ENCODE measurements around the gene TMEM196. TPM values are rescaled to one million over a fixed set of nuclear protein-coding genes. Genes with fewer than 3 reads are reported as not detected.
"Not testable (repeated sequence)": the region's sequence is repeated elsewhere in the genome, so short reads cannot be mapped to it uniquely, and the experiment has no call there.

Gene TMEM196
- total RNA-seq, 1 donor from 2014 or later = not detected

GRCh38 chr7:19700936-19701335, 72.5 kb downstream of the TMEM196 start:
- no peak for TF ChIP-seq CTCF (IDR thresholded peaks at IDR 0.05)
- no peak for DNase-seq (ENCODE audit: extremely low spot score, unreplicated experiment)
- Mint-ChIP-seq H3K4me1 (ENCODE audit: unreplicated experiment) (peaks cover 5% of the 10 kb centered on the region), H3K36me3 (ENCODE audit: unreplicated experiment) (peaks cover 44% of the 10 kb centered on the region), H3K4me3 (ENCODE audit: unreplicated experiment) (no peak overlapping the region), H3K27ac (ENCODE audit: unreplicated experiment) (no peak overlapping the region), H3K9me3 (ENCODE audit: unreplicated experiment) (peaks cover 12% of the 10 kb centered on the region), H3K27me3 (ENCODE audit: unreplicated experiment) (no peaks in the 10 kb centered on the region)

GRCh38 chr7:19698331-19698730, 75.1 kb downstream of the TMEM196 start:
- DNase-seq (ENCODE audit: extremely low spot score, unreplicated experiment) = no peak
- no peak for TF ChIP-seq CTCF (IDR thresholded peaks at IDR 0.05)
- Mint-ChIP-seq H3K36me3 (ENCODE audit: unreplicated experiment) (peaks cover 41% of the 10 kb centered on the region), H3K27me3 (ENCODE audit: unreplicated experiment) (no peaks in the 10 kb centered on the region), H3K4me1 (ENCODE audit: unreplicated experiment) (no peaks in the 10 kb centered on the region), H3K9me3 (ENCODE audit: unreplicated experiment) (peaks cover 12% of the 10 kb centered on the region), H3K4me3 (ENCODE audit: unreplicated experiment) (no peak overlapping the region), H3K27ac (ENCODE audit: unreplicated experiment) (no peak overlapping the region)

- Mint-ChIP-seq H3K36me3 (ENCODE audit: unreplicated experiment) (peaks cover 27% of the 10 kb centered on the region), H3K9me3 (ENCODE audit: unreplicated experiment) (peaks cover under 1% of the 10 kb centered on the region), H3K27ac (ENCODE audit: unreplicated experiment) (no peak overlapping the region), H3K4me1 (ENCODE audit: unreplicated experiment) (no peaks in the 10 kb centered on the region), H3K27me3 (ENCODE audit: unreplicated experiment) (no peaks in the 10 kb centered on the region), H3K4me3 (ENCODE audit: unreplicated experiment) (no peak overlapping the region)
- no peak for TF ChIP-seq CTCF (IDR thresholded peaks at IDR 0.05)
- DNase-seq (ENCODE audit: extremely low spot score, unreplicated experiment) = no peak
Observed at GRCh38 chr7:19696926-19697325, 76.5 kb downstream of the TMEM196 start.

GRCh38 chr7:19692111-19692828, 81.1 kb downstream of the TMEM196 start:
- H3K27me3 Mint-ChIP-seq (ENCODE audit: unreplicated experiment) = peaks cover 3% of the 10 kb centered on the region
- H3K4me3 Mint-ChIP-seq (ENCODE audit: unreplicated experiment) = no peak overlapping the region
- peaks cover 2% of the 10 kb centered on the region for H3K36me3 Mint-ChIP-seq (ENCODE audit: unreplicated experiment)
- H3K9me3 Mint-ChIP-seq (ENCODE audit: unreplicated experiment) = no peaks in the 10 kb centered on the region
- TF ChIP-seq CTCF (IDR thresholded peaks at IDR 0.05) = no peak
- no peak for DNase-seq (ENCODE audit: extremely low spot score, unreplicated experiment)
- no peak overlapping the region for H3K27ac Mint-ChIP-seq (ENCODE audit: unreplicated experiment)
- no peaks in the 10 kb centered on the region for H3K4me1 Mint-ChIP-seq (ENCODE audit: unreplicated experiment)

GRCh38 chr7:19690736-19691135, 82.7 kb downstream of the TMEM196 start:
- Mint-ChIP-seq H3K9me3 (ENCODE audit: unreplicated experiment) (no peaks in the 10 kb centered on the region), H3K27me3 (ENCODE audit: unreplicated experiment) (peaks cover 7% of the 10 kb centered on the region), H3K4me1 (ENCODE audit: unreplicated experiment) (no peaks in the 10 kb centered on the region), H3K27ac (ENCODE audit: unreplicated experiment) (no peak overlapping the region), H3K4me3 (ENCODE audit: unreplicated experiment) (no peak overlapping the region), H3K36me3 (ENCODE audit: unreplicated experiment) (no peaks in the 10 kb centered on the region)
- no peak for TF ChIP-seq CTCF (IDR thresholded peaks at IDR 0.05)
- no peak for DNase-seq (ENCODE audit: extremely low spot score, unreplicated experiment)

- H3K9me3 Mint-ChIP-seq (ENCODE audit: unreplicated experiment); H3K27ac Mint-ChIP-seq (ENCODE audit: unreplicated experiment); H3K4me1 Mint-ChIP-seq (ENCODE audit: unreplicated experiment); H3K27me3 Mint-ChIP-seq (ENCODE audit: unreplicated experiment); H3K4me3 Mint-ChIP-seq (ENCODE audit: unreplicated experiment); DNase-seq (ENCODE audit: extremely low spot score, unreplicated experiment); H3K36me3 Mint-ChIP-seq (ENCODE audit: unreplicated experiment): not testable (repeated sequence)
Observed at GRCh38 chr7:19689130-19689529, 84.3 kb downstream of the TMEM196 start.

Measured in osteocyte (in vitro differentiated cells).